Esophagus muscularis mucosa (tissue), 4 donors: ENCODE results near the gene RAD9A.

Experiments
- EP300 ChIP-seq: sonication (generic); formaldehyde crosslinking; IDR thresholded peaks from one replicate; pipeline ENCODE4 v1.6.1; 2017; ENCODE audit warnings: antibody characterized with exemption
- POLR2A ChIP-seq: fragments of 450-650 bp; IDR thresholded peaks from one replicate; pipeline ENCODE4 v1.6.1; 2017; ENCODE audit warnings: antibody characterized with exemption, moderate library complexity, mild to moderate bottlenecking, low read depth
- POLR2AphosphoS5 ChIP-seq, 2 donors: sonication (generic); formaldehyde crosslinking; IDR thresholded peaks; one replicate each; pipeline ENCODE4 v1.6.1; 2017; ENCODE audit warnings: antibody characterized with exemption in 2 of 2
- TF ChIP-seq, protein P1 (sequence below), 3 experiments: fragments of 200-600 bp in 2 of 3; fragments of 450-650 bp in 1 of 3; sonication (generic) in 2 of 3; IDR thresholded peaks; one replicate each; pipeline ENCODE4 v1.5.1; 2017 to 2019; ENCODE audit warnings: antibody characterized with exemption in 3 of 3, mild to moderate bottlenecking in 2 of 3, moderate library complexity in 1 of 3

DNA sequence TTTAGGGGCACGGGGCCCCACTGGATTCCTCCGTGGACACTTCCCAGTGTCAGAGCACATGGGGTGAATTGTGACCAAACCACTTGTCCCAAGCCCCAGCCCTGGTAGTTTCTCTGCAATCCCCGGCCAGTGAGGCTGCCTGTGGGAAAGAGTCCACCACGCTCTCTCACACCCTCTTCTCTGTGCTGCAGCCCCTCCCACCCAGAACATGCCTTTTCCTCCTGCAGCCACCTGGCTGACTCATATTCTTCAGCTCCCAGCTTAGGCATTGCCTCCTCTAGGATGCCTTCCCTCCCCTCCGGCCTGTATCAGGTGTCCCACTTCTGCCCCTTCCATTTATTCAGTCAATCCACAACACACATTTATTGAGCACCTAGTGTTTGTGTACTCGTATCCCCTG is 31.1 kb downstream of the RAD9A start:
- TF ChIP-seq, protein P1, sequence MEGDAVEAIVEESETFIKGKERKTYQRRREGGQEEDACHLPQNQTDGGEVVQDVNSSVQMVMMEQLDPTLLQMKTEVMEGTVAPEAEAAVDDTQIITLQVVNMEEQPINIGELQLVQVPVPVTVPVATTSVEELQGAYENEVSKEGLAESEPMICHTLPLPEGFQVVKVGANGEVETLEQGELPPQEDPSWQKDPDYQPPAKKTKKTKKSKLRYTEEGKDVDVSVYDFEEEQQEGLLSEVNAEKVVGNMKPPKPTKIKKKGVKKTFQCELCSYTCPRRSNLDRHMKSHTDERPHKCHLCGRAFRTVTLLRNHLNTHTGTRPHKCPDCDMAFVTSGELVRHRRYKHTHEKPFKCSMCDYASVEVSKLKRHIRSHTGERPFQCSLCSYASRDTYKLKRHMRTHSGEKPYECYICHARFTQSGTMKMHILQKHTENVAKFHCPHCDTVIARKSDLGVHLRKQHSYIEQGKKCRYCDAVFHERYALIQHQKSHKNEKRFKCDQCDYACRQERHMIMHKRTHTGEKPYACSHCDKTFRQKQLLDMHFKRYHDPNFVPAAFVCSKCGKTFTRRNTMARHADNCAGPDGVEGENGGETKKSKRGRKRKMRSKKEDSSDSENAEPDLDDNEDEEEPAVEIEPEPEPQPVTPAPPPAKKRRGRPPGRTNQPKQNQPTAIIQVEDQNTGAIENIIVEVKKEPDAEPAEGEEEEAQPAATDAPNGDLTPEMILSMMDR (IDR thresholded peaks at IDR 0.05): no peak
- TF ChIP-seq POLR2AphosphoS5 (IDR thresholded peaks at IDR 0.05) (no peak), POLR2A (no peak), EP300 (no peak)
